Suprapubic skin (tissue), 4 donors: ENCODE results near the gene RUNX3. TPM values are rescaled to one million over a fixed set of nuclear protein-coding genes. Genes with fewer than 3 reads are reported as not detected.

Source experiments
- DNase-seq, 2 donors: peaks; one replicate each; pipeline ENCODE4 v3.0.0-alpha.2; 2019; ENCODE audit warnings: low spot score in 2 of 2
- H3K27ac ChIP-seq: fragments of 200-600 bp; sonication (generic); one replicate; pipeline ENCODE4 v1.5.1; 2019
- H3K27me3 ChIP-seq: fragments of 200-600 bp; sonication (generic); one replicate; pipeline ENCODE4 v1.5.1; 2019
- H3K36me3 ChIP-seq: fragments of 200-600 bp; sonication (generic); one replicate; pipeline ENCODE4 v1.5.1; 2019
- H3K4me1 ChIP-seq: fragments of 200-600 bp; sonication (generic); one replicate; pipeline ENCODE4 v1.5.1; 2019
- H3K4me3 ChIP-seq: fragments of 200-600 bp; sonication (generic); one replicate; pipeline ENCODE4 v1.5.1; 2019; ENCODE audit warnings: mild to moderate bottlenecking
- H3K9me3 ChIP-seq: fragments of 200-600 bp; sonication (generic); one replicate; pipeline ENCODE4 v1.5.1; 2019
- EP300 ChIP-seq: sonication (generic); formaldehyde crosslinking; IDR thresholded peaks from one replicate; pipeline ENCODE4 v1.6.1; 2017; ENCODE audit warnings: antibody characterized with exemption
- POLR2A ChIP-seq, 2 donors: fragments of 450-650 bp; IDR thresholded peaks; one replicate each; pipeline ENCODE4 v1.6.1; 2017; ENCODE audit warnings: antibody characterized with exemption in 2 of 2, mild to moderate bottlenecking in 2 of 2, moderate library complexity in 2 of 2
- POLR2AphosphoS5 ChIP-seq, 3 donors: sonication (generic); formaldehyde crosslinking; IDR thresholded peaks; one replicate each; pipeline ENCODE4 v1.6.1; 2017; ENCODE audit warnings: antibody characterized with exemption in 3 of 3
- WGBS: methylation state at CpG from one replicate; pipeline ENCODE4 v1.1.5; 2018; 5-methylcytosine and 5-hydroxymethylcytosine counted together
- total RNA-seq, 4 donors: library from RNA; depleted of rRNA; stranded (reverse); fragments of >200 nt; gene quantifications; one replicate each; pipeline ENCODE4 v1.1.0, GENCODE V29; 2016
- TF ChIP-seq, protein P1 (sequence below), 2 donors: fragments of 200-600 bp in 1 of 2; fragments of 450-650 bp in 1 of 2; sonication (generic) in 1 of 2; IDR thresholded peaks; one replicate each; pipeline ENCODE4 v1.5.1; 2016 to 2019; ENCODE audit warnings: antibody characterized with exemption in 2 of 2, mild to moderate bottlenecking in 1 of 2, moderate library complexity in 1 of 2

Gene RUNX3
- total RNA-seq, 4 donors from 2014 or later = 7.9 to 18.7 (median 13.8) TPM

DNA sequence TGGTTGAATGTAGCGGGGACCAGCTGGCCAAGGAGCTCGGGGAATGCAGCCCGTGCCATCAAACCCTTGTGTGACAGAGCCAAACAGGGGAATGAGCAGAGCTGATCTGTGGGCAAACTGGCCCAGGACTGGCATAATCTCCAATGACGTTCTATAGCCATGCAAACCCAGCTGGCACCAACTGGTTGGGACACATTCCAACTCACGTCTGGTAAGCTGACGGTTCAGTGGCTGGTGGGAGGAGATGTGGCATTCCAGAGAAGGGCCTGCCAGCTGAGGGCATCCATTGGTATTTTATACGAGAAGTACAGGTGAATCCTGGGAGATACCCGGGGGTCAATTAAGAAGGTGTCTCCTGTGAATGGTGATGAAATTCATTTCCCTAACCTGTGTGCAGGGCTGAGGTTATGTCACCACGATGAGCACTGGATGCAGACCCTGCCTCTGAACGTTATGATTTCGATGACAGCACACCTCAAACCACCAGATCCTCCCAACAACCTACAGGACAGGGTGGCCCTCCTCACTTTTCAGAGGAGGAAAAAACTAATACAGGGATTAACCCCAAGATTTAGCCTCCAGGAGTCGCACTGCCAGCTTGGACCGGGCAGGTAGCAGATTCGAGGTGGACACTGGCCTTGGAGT lies 39.0 kb upstream of the RUNX3 start:
- WGBS = 64% methylated on average over 11 of the region's 14 CpGs
- Histone ChIP-seq H3K27me3 (peaks cover 41% of the 10 kb centered on the region), H3K4me3 (no peak overlapping the region), H3K27ac (no peak overlapping the region), H3K4me1 (peaks cover 6% of the 10 kb centered on the region), H3K9me3 (peaks cover under 1% of the 10 kb centered on the region), H3K36me3 (no peaks in the 10 kb centered on the region)
- DNase-seq = no peak
- no peak for TF ChIP-seq POLR2A (IDR thresholded peaks at IDR 0.05)

DNA sequence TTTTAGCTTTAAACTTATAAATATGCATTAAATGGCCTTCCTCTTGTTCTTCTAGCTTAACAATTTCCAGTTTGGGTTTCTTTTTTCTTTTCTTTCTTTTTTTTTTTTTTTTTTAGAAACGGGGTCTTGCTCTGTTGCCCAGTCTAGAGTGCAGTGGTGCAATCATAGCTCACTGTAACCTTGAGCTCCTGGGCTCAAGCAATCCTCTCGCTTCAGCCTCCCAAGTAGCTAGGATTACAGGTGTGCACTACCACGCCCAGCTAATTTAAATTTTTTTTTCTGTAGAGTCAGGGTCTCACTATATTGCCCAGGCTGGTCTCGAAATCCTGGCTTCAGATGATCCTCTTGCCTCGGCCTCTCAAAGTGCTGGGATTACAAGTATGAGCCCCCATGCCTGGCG lies 37.9 kb upstream of the RUNX3 start:
- Histone ChIP-seq H3K4me1 (peaks cover 6% of the 10 kb centered on the region), H3K36me3 (no peaks in the 10 kb centered on the region), H3K4me3 (no peak overlapping the region), H3K27ac (no peak overlapping the region), H3K9me3 (no peaks in the 10 kb centered on the region), H3K27me3 (peaks cover 37% of the 10 kb centered on the region)
- TF ChIP-seq EP300 (no peak), POLR2AphosphoS5 (IDR thresholded peaks at IDR 0.05) (no peak), POLR2A (IDR thresholded peaks at IDR 0.05) (no peak)
- TF ChIP-seq, protein P1, sequence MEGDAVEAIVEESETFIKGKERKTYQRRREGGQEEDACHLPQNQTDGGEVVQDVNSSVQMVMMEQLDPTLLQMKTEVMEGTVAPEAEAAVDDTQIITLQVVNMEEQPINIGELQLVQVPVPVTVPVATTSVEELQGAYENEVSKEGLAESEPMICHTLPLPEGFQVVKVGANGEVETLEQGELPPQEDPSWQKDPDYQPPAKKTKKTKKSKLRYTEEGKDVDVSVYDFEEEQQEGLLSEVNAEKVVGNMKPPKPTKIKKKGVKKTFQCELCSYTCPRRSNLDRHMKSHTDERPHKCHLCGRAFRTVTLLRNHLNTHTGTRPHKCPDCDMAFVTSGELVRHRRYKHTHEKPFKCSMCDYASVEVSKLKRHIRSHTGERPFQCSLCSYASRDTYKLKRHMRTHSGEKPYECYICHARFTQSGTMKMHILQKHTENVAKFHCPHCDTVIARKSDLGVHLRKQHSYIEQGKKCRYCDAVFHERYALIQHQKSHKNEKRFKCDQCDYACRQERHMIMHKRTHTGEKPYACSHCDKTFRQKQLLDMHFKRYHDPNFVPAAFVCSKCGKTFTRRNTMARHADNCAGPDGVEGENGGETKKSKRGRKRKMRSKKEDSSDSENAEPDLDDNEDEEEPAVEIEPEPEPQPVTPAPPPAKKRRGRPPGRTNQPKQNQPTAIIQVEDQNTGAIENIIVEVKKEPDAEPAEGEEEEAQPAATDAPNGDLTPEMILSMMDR (IDR thresholded peaks at IDR 0.05) = no peak
- 77% methylated on average over 6 of the region's 6 CpGs for WGBS
- no peak for DNase-seq

DNA sequence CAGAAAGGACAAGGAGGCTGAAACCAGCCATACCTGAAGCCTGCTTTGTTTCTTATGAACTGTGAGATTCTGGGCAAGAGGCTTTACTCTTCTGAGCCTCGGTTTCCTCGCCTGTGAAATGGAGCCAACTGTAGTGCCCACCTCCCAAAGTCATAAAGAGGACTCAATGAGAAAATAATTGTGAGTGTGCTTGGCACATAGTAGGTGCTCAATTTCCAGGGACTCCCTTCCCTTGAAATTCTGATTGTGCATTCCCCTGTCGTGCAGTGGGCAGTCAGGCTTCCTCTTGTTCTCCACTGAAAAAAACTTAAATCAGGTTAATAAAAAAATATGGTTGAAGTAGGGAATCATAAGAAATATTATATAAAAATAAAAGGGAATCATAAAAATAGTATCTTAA lies 37.5 kb upstream of the RUNX3 start:
- Histone ChIP-seq H3K36me3 (no peaks in the 10 kb centered on the region), H3K27me3 (peaks cover 37% of the 10 kb centered on the region), H3K4me1 (peaks cover 6% of the 10 kb centered on the region), H3K9me3 (no peaks in the 10 kb centered on the region), H3K4me3 (no peak overlapping the region), H3K27ac (no peak overlapping the region)
- no peak for DNase-seq
- TF ChIP-seq POLR2AphosphoS5 (IDR thresholded peaks at IDR 0.05) = no peak
- TF ChIP-seq EP300 = no peak
- TF ChIP-seq, protein P1 (IDR thresholded peaks at IDR 0.05) = no peak
- no peak for TF ChIP-seq POLR2A (IDR thresholded peaks at IDR 0.05)
- WGBS = 91% methylated on average over 3 of the region's 3 CpGs

DNA sequence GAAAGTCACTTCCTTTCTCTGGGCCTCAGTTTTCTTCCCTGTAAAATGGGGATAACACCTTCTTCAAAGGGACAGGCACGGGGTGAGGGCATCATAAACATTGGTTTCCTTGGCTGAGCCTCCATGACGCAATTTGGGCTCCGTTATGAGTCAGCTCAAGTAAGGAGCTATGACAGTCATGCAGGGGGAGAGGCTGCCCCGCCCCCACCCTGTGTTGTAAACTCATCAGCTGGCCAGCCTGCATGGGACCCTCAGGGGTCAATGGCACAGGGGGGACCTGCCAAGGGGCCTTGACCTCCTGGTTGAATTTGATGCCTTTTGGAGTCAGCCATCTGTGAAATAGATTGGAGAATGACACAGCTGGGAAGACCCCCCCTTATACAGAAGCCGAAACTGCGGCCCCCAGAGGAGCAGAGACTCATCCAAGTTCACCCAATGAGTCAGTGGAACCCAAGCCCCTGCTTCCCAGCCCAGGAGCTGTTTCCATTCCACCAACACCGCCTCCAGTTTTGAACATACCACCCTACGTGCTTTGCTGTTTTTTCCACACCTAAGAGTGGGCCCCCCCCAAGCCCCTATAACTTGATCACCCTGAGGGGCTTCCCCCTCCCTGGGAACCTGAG lies 36.8 kb upstream of the RUNX3 start:
- Histone ChIP-seq H3K36me3 (no peaks in the 10 kb centered on the region), H3K4me1 (peaks cover 6% of the 10 kb centered on the region), H3K27me3 (peaks cover 37% of the 10 kb centered on the region), H3K9me3 (no peaks in the 10 kb centered on the region), H3K4me3 (no peak overlapping the region), H3K27ac (no peak overlapping the region)
- TF ChIP-seq, protein P1 (IDR thresholded peaks at IDR 0.05) = no peak
- TF ChIP-seq POLR2A (IDR thresholded peaks at IDR 0.05) = no peak
- no peak for TF ChIP-seq EP300
- TF ChIP-seq POLR2AphosphoS5 (IDR thresholded peaks at IDR 0.05) = no peak
- WGBS = 62% methylated on average over 6 of the region's 8 CpGs
- no peak for DNase-seq

DNA sequence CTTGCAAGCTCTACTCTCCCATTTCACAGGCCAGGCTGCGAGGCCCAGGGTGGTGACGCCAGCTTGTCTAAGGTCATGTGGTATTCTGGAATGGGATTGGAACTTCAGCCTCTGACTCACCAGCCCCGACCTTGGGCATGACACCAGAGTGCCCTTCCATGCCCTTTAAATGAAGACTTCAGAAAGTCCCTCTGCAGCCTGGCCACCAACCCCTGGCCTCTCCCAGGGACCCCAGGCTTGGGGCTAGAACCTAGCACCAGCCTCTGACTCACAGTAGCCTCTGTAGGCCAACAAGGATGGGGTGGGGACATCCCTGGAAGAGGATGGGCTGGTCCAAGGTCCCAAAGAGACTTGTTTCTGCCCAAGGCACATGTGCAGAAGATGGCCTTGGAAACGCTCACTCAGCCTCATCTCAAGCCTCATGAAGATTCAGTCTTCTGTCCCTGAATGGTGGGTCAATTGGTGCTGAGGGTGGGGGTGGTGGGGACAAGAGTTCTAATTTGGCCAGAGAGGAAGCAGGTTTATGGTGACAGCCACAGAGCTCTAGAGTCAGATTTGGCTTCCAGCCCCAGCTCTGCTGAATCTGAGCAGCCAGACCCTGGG lies 36.1 kb upstream of the RUNX3 start:
- peaks cover 32% of the 10 kb centered on the region for H3K27me3 ChIP-seq

DNA sequence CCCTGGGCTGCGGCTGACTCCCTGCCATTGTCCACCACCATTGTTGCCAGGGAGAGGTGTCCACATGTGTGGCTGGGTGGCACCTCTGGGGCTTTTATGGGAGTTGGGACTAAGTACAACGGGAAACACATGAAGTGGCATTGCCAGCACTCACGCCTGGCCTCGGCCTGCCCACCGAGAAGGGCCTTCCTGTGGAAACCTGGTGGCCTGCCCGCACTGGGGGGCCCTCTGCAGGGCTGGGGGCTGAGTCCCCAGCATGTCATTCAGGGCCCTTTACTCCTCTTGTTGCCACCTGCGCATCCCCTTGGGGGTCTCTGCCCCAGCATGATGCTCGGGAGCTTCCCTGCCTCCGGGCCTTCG lies 35.5 kb upstream of the RUNX3 start:
- WGBS = 97% methylated on average over 7 of the region's 10 CpGs
- TF ChIP-seq, protein P1 (IDR thresholded peaks at IDR 0.05) = no peak
- TF ChIP-seq POLR2A (IDR thresholded peaks at IDR 0.05) (no peak), POLR2AphosphoS5 (IDR thresholded peaks at IDR 0.05) (no peak), EP300 (no peak)
- Histone ChIP-seq H3K36me3 (no peaks in the 10 kb centered on the region), H3K4me3 (no peak overlapping the region), H3K9me3 (no peaks in the 10 kb centered on the region), H3K4me1 (peaks cover 5% of the 10 kb centered on the region), H3K27me3 (peaks cover 30% of the 10 kb centered on the region), H3K27ac (no peak overlapping the region)
- DNase-seq = no peak

More for the DNA sequence above, 36.1 kb upstream of the RUNX3 start:
- no peak overlapping the region for H3K4me3 ChIP-seq
- DNase-seq = no peak
- peaks cover 6% of the 10 kb centered on the region for H3K4me1 ChIP-seq
- H3K9me3 ChIP-seq = no peaks in the 10 kb centered on the region
- no peak for TF ChIP-seq EP300
- no peaks in the 10 kb centered on the region for H3K36me3 ChIP-seq
- WGBS = 45% methylated on average over 4 of the region's 4 CpGs
- no peak overlapping the region for H3K27ac ChIP-seq
